GM12878 (cell line): ENCODE data around the gene MACF1.

Experiments
- BACH1 ChIP-seq: fragments of 450-650 bp; IDR thresholded peaks from 2 replicates; pipeline ENCODE4 v1.6.1; 2017; ENCODE audit warnings: mild to moderate bottlenecking, borderline replicate concordance
- EGR1 ChIP-seq, 2 experiments: IDR thresholded peaks; 1 replicate in 1 of 2; 2 replicates in 1 of 2; pipeline ENCODE4 v1.6.1; 2011 to 2012; ENCODE audit warnings: low read depth in 2 of 2, low read length in 2 of 2, borderline replicate concordance in 1 of 2, mild to moderate bottlenecking in 1 of 2, moderate library complexity in 1 of 2
- EZH2 ChIP-seq: IDR thresholded peaks from 2 replicates; pipeline ENCODE4 v1.6.1; 2012; ENCODE audit warnings: low read depth, mild to moderate bottlenecking, control low read depth, inconsistent platforms, low read length, borderline replicate concordance; ENCODE audit not compliant: control insufficient read depth
- RCOR1 ChIP-seq: conservative IDR thresholded peaks from 2 replicates; pipeline ENCODE4 v1.6.1; 2012; ENCODE audit warnings: low read depth, low read length, improper control_type of control experiment
- TCF12 ChIP-seq: IDR thresholded peaks from 2 replicates; pipeline ENCODE4 v1.6.1; 2011; ENCODE audit warnings: low read depth, mild to moderate bottlenecking, low read length
- YY1 ChIP-seq: IDR thresholded peaks from 2 replicates; pipeline ENCODE4 v1.6.1; 2011; ENCODE audit warnings: low read depth, mild to moderate bottlenecking, low read length
- TF ChIP-seq, protein P1 (sequence below): IDR thresholded peaks from 2 replicates; pipeline ENCODE4 v1.6.1; 2011; ENCODE audit warnings: low read depth, mild to moderate bottlenecking, low read length, moderate library complexity, borderline replicate concordance; ENCODE audit errors: extremely low read depth
- TF ChIP-seq, protein P2 (sequence below), 3 experiments: IDR thresholded peaks in 2 of 3; conservative IDR thresholded peaks in 1 of 3; 2 replicates each; pipeline ENCODE4 v1.5.1; 2011; ENCODE audit warnings: low read depth in 3 of 3, low read length in 3 of 3, mild to moderate bottlenecking in 3 of 3, control low read depth in 2 of 3, moderate library complexity in 2 of 3, inconsistent platforms in 1 of 3, mixed read lengths in 1 of 3; ENCODE audit not compliant: control insufficient read depth in 2 of 3, insufficient read depth in 1 of 3; ENCODE audit errors: extremely low read depth in 1 of 3

DNA sequence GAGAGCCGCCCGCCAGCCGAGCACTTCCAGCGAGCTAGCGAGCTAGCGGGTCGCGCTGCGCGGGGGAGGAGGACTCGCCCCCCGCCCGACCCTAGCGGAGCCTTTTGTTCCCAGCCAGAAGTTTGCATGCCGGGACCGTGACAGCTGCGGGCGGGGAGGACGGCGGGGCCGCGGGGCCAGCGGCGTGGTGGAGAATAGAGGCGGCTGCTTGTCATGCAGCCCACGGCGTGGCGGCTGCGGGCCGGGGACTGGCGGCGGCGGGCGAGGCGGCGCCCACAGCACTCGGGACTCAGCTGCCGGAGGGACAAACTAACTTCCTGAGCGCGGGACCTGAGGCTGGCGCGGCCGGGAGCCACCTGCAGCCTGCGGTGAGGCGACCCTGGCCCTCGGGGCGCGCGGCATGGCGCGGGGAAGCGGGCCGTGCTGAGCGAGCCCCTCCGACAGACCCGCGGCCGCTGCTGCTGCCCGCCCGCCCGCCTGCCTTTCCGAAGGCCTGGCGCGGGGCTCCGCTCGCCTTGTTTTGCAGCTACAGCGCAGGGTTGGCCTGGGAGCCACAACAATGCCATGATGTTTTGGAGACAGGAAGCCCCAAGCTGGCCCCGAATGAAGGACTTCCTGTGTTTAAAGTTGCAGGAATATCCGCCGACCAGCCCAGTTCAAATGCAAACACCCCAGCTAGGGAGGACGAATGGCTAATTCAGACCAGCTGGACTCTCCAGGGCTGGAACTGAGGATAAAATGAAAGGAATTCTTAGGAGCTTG lies 204.7 kb downstream of the MACF1 start:
- TF ChIP-seq, protein P1, sequence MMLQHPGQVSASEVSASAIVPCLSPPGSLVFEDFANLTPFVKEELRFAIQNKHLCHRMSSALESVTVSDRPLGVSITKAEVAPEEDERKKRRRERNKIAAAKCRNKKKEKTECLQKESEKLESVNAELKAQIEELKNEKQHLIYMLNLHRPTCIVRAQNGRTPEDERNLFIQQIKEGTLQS: no peak
- TF ChIP-seq RCOR1: no peak
- TF ChIP-seq, protein P2, sequence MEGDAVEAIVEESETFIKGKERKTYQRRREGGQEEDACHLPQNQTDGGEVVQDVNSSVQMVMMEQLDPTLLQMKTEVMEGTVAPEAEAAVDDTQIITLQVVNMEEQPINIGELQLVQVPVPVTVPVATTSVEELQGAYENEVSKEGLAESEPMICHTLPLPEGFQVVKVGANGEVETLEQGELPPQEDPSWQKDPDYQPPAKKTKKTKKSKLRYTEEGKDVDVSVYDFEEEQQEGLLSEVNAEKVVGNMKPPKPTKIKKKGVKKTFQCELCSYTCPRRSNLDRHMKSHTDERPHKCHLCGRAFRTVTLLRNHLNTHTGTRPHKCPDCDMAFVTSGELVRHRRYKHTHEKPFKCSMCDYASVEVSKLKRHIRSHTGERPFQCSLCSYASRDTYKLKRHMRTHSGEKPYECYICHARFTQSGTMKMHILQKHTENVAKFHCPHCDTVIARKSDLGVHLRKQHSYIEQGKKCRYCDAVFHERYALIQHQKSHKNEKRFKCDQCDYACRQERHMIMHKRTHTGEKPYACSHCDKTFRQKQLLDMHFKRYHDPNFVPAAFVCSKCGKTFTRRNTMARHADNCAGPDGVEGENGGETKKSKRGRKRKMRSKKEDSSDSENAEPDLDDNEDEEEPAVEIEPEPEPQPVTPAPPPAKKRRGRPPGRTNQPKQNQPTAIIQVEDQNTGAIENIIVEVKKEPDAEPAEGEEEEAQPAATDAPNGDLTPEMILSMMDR (IDR thresholded peaks at IDR 0.05 in 2 of 3, conservative IDR thresholded peaks at IDR 0.05 in 1 of 3; ENCODE audit: control insufficient read depth in 2 of 3, extremely low read depth in 1 of 3, insufficient read depth in 1 of 3, low read depth in 3 of 3, low read length in 3 of 3): no peak
- TF ChIP-seq YY1: no peak
- no peak for TF ChIP-seq BACH1
- TF ChIP-seq EGR1 (IDR thresholded peaks at IDR 0.05; ENCODE audit: borderline replicate concordance in 1 of 2, low read depth in 2 of 2, low read length in 2 of 2): no peak; a peak in 1 of 3 replicates
- no peak for TF ChIP-seq TCF12
- no peak for TF ChIP-seq EZH2
